Erythroblast (primary cell): ENCODE results near the gene NKX6-1.

Experiments
- GATA1 ChIP-seq: IDR thresholded peaks from 2 replicates; pipeline ENCODE4 v1.6.1; 2011; ENCODE audit warnings: low read depth, mild to moderate bottlenecking, control low read depth, low read length, moderate library complexity
- POLR2A ChIP-seq: IDR thresholded peaks from 2 replicates; pipeline ENCODE4 v1.6.1; 2011; ENCODE audit warnings: mild to moderate bottlenecking, low read length

- no peak for TF ChIP-seq POLR2A
- TF ChIP-seq GATA1, result no peak
Measured at GRCh38 chr4:84512277-84512676, 13.2 kb upstream of the NKX6-1 start.
